GM19351 (cell line): ENCODE measurements around the gene SIRT2.
"Not testable (repeated sequence)": the region's sequence is repeated elsewhere in the genome, so short reads cannot be mapped to it uniquely, and the experiment has no call there.

ENCODE experiments used
- ATAC-seq: cut with Tn5 transposase; IDR thresholded peaks from one replicate; pipeline ENCODE4 v1.9.1; 2021; ENCODE audit warnings: mild to moderate bottlenecking, moderate library complexity; ENCODE audit not compliant: unreplicated experiment

SIRT2 gene

DNA sequence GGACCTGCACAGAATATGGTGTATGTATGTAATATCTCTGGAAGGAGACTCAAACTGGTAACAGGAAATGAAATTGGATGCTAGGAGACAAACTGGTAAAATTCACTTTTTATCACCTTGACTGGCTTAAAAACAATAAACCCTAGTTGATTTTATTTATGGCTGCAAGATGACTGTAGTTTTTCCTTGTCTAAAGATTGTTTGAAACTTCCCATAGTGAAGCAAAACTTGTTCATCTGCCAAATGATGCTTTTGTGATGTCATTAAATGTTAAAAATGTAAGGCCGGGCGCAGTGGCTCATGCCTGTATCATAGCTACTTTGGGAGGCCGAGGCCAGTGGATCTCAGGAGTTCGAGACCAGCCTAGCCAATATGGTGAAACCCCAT lies 65.3 kb downstream of the SIRT2 start:
- no peak for ATAC-seq

DNA sequence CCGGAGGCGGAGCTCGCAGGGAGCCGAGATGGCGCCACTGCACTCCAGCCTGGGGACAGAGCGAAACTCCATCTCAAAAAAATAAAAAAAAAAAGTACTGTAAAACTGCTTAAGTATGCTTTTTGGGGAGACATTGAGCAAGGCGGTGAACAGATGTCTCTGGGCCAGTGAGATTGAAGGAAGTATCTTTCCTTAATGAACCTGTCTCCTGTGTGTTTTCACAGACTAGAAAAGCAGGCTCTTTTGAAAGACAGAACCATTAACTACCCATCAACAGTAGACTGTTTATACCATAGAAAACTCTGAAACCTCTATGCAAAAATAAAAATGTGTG lies 66.4 kb downstream of the SIRT2 start:
- no peak for ATAC-seq

DNA sequence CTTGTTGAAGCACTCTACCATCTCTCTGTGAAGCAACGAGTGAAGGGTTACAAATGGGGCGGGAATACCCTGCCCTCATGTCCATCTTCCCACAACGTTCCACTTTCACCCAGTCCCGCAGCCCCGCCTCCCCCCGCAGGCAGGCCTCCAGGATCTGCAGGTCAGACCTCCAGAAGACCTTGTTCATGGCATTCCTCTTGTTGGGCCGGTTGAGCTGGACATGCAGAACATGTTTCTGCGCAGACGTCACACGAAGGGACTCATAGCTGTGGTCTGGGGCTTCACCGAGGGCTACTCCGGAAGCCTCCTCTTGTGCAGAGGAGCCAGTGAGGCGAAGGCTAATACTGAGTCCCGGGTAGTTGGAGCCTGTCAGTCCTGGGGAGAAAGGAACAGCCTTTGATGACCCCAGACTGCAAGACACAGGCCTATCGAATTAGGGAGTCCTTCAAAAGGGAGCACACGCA lies 68.2 kb downstream of the SIRT2 start:
- peak; percentile 38 for ATAC-seq

DNA sequence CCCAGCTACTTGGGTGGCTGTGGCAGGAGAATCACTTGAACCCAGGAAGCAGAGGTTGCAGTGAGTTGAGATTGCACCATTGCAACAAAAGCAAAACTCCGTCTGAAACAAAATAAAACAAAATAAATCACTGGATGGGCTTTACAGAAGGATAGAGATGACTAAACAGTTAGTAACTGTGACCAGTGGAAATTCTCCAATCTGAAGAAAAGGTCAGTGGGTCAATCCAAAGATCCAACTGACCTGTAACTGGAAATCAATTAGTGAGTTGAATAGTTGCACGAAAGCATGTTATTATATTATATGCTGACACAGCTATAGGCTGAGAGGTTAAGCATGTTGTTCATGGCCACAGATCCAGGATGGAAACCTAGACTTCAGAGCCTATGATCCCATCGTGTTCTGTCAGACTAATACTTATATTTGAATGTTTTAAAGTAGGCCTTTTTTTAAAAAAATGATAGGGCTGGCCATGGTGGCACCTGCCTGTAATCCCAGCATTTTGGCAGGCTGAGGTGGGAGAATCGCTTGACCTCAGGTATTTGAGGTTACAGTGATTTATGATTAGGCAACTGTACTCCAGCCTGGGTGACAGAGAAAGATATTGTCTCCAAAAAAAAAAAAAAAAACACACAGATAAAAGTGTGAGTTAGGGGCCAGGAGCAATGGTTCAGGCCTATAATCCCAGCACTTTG lies 69.2 kb downstream of the SIRT2 start:
- ATAC-seq: no peak

DNA sequence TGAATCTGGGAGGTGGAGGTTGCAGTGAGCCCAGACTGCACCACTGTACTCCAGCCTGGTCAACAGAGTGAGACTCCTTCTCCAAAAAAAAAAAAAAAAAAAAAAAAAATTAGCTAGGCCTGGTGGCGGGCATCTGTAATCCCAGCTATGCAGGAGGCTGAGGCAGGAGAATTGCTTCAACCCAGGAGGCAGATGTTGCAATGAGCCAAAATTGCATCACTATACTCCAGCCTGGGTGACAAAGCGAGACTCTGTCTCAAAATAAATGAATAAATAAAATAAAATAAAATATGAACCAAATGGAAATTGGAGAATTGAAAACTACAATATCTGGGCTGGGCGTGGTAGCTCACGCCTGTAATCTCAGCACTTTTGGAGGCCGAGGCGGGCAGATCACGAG lies 70.2 kb downstream of the SIRT2 start:
- ATAC-seq: not testable (repeated sequence)
